ENCODE measurements around the gene MTHFR. TPM values are rescaled to one million over a fixed set of nuclear protein-coding genes. Genes with fewer than 3 reads are reported as not detected.

The MTHFR gene
- polyA plus RNA-seq, 1 donor from 2014 or later = 21.2 TPM

DNA sequence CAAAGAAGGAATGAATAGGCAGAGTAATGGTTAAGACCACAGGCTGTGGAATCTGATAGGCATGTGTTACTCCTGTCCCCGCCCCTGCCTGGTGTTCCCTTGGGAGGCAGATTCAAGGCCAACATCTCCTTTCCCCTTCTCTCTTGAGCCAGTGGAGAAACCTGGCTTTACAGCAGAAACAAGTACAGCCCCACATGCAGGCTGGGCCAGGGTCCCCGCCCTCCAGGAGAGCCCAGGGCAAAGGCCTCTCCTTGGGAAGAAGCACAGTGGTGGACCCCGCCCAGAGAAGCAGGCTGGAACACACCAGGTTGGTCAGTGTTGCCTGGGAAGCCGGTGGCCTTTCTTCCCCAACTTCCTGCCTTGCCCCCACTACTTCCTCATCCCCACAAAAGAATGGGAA is 36.9 kb downstream of the MTHFR start:
- Histone ChIP-seq H3K27ac (ENCODE audit: low read length) (no peak overlapping the region), H3K9ac (ENCODE audit: low read length) (no peak overlapping the region), H3K9me3 (ENCODE audit: low read length) (no peaks in the 10 kb centered on the region), H2AFZ (ENCODE audit: low read depth, low read length) (no peak overlapping the region), H3K27me3 (ENCODE audit: insufficient read depth, low read depth, low read length) (no peaks in the 10 kb centered on the region), H3K79me2 (replicated peaks; ENCODE audit: insufficient read depth, low read length) (no peaks in the 10 kb centered on the region), H3K4me3 (ENCODE audit: low read length) (no peak overlapping the region), H3F3A (ENCODE audit: insufficient read depth, low read length, poor library complexity, severe bottlenecking) (no peaks in the 10 kb centered on the region), H3K4me2 (ENCODE audit: low read length) (no peak overlapping the region), H3K36me3 (ENCODE audit: insufficient read depth, low read length) (no peaks in the 10 kb centered on the region), H4K20me1 (ENCODE audit: insufficient read depth) (no peaks in the 10 kb centered on the region), H3K9me2 (ENCODE audit: insufficient read depth, low read length) (no peaks in the 10 kb centered on the region)
- TF ChIP-seq, protein P1, sequence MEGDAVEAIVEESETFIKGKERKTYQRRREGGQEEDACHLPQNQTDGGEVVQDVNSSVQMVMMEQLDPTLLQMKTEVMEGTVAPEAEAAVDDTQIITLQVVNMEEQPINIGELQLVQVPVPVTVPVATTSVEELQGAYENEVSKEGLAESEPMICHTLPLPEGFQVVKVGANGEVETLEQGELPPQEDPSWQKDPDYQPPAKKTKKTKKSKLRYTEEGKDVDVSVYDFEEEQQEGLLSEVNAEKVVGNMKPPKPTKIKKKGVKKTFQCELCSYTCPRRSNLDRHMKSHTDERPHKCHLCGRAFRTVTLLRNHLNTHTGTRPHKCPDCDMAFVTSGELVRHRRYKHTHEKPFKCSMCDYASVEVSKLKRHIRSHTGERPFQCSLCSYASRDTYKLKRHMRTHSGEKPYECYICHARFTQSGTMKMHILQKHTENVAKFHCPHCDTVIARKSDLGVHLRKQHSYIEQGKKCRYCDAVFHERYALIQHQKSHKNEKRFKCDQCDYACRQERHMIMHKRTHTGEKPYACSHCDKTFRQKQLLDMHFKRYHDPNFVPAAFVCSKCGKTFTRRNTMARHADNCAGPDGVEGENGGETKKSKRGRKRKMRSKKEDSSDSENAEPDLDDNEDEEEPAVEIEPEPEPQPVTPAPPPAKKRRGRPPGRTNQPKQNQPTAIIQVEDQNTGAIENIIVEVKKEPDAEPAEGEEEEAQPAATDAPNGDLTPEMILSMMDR (IDR thresholded peaks at IDR 0.05; ENCODE audit: poor library complexity, severe bottlenecking) = no peak
- no peak for TF ChIP-seq POLR2AphosphoS5 (IDR thresholded peaks at IDR 0.05)
- TF ChIP-seq SMC3 (conservative IDR thresholded peaks at IDR 0.05; ENCODE audit: poor library complexity) = no peak
- TF ChIP-seq MXI1 (conservative IDR thresholded peaks at IDR 0.05; ENCODE audit: poor library complexity, severe bottlenecking) = no peak
- no peak for TF ChIP-seq EP300 (conservative IDR thresholded peaks at IDR 0.05; ENCODE audit: poor library complexity, severe bottlenecking)
- TF ChIP-seq TAF1 (IDR thresholded peaks at IDR 0.05; ENCODE audit: low read depth) = no peak
- TF ChIP-seq, protein P2, sequence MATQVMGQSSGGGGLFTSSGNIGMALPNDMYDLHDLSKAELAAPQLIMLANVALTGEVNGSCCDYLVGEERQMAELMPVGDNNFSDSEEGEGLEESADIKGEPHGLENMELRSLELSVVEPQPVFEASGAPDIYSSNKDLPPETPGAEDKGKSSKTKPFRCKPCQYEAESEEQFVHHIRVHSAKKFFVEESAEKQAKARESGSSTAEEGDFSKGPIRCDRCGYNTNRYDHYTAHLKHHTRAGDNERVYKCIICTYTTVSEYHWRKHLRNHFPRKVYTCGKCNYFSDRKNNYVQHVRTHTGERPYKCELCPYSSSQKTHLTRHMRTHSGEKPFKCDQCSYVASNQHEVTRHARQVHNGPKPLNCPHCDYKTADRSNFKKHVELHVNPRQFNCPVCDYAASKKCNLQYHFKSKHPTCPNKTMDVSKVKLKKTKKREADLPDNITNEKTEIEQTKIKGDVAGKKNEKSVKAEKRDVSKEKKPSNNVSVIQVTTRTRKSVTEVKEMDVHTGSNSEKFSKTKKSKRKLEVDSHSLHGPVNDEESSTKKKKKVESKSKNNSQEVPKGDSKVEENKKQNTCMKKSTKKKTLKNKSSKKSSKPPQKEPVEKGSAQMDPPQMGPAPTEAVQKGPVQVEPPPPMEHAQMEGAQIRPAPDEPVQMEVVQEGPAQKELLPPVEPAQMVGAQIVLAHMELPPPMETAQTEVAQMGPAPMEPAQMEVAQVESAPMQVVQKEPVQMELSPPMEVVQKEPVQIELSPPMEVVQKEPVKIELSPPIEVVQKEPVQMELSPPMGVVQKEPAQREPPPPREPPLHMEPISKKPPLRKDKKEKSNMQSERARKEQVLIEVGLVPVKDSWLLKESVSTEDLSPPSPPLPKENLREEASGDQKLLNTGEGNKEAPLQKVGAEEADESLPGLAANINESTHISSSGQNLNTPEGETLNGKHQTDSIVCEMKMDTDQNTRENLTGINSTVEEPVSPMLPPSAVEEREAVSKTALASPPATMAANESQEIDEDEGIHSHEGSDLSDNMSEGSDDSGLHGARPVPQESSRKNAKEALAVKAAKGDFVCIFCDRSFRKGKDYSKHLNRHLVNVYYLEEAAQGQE (IDR thresholded peaks at IDR 0.05; ENCODE audit: borderline replicate concordance) = no peak
- no peak for TF ChIP-seq EZH2 (IDR thresholded peaks at IDR 0.05; ENCODE audit: borderline replicate concordance, insufficient read depth, low read length, poor library complexity, severe bottlenecking)
- TF ChIP-seq RAD21 (conservative IDR thresholded peaks at IDR 0.05) = no peak

DNA sequence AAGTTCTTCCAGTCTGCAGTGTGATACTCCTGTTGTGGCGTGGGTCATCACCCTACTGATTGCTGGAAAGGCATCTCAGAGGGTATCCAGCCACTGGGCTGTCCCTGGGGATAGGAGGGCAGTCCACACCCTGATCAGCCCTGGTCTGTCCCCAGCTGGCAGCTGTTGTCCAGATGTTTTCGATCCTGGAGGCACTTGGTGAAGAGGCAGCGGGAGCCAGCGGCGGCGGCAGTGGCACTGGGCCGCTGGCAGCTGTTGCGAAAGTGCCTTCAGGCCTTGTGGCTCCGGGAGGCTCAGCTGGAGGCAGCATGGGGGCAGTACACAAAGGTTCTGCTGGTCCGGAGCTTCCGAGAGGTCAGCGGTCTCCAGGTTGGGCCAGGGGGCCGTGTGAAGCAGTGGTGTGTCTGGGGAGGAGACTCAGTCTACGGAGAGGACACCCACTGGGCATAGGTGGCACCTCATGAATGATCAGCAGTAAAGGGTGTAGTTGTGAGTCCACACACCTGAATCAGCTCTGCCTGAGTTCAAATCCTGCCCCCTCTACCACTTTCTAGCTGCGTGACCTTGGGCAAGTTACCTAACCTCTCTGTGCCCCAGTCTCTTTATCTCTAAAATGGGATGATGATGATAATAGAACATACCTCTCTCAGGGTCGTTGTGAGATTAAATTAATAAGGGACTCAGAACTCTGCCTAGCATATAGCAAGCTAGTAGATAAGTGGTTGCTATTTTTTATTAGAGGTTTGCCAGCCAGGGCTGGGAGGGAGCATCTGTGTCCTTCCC is 37.7 kb downstream of the MTHFR start:
- Histone ChIP-seq H3K9me2 (ENCODE audit: insufficient read depth, low read length) (no peaks in the 10 kb centered on the region), H3K4me2 (ENCODE audit: low read length) (no peak overlapping the region), H3K27me3 (ENCODE audit: insufficient read depth, low read depth, low read length) (no peaks in the 10 kb centered on the region), H3K79me2 (replicated peaks; ENCODE audit: insufficient read depth, low read length) (no peaks in the 10 kb centered on the region), H2AFZ (ENCODE audit: low read depth, low read length) (no peak overlapping the region), H3K9ac (ENCODE audit: low read length) (no peak overlapping the region), H3K9me3 (ENCODE audit: low read length) (no peaks in the 10 kb centered on the region), H3K4me3 (ENCODE audit: low read length) (no peak overlapping the region), H3F3A (ENCODE audit: insufficient read depth, low read length, poor library complexity, severe bottlenecking) (no peaks in the 10 kb centered on the region), H3K27ac (ENCODE audit: low read length) (no peak overlapping the region), H3K36me3 (ENCODE audit: insufficient read depth, low read length) (no peaks in the 10 kb centered on the region), H4K20me1 (ENCODE audit: insufficient read depth) (no peaks in the 10 kb centered on the region)
- TF ChIP-seq RAD21 (conservative IDR thresholded peaks at IDR 0.05) (no peak), TAF1 (IDR thresholded peaks at IDR 0.05; ENCODE audit: low read depth) (no peak), EZH2 (IDR thresholded peaks at IDR 0.05; ENCODE audit: borderline replicate concordance, insufficient read depth, low read length, poor library complexity, severe bottlenecking) (no peak), SMC3 (conservative IDR thresholded peaks at IDR 0.05; ENCODE audit: poor library complexity) (no peak), POLR2AphosphoS5 (IDR thresholded peaks at IDR 0.05) (no peak), EP300 (conservative IDR thresholded peaks at IDR 0.05; ENCODE audit: poor library complexity, severe bottlenecking) (no peak), MXI1 (conservative IDR thresholded peaks at IDR 0.05; ENCODE audit: poor library complexity, severe bottlenecking) (no peak)
- TF ChIP-seq, protein P2 (IDR thresholded peaks at IDR 0.05; ENCODE audit: borderline replicate concordance) = no peak
- TF ChIP-seq, protein P1 (IDR thresholded peaks at IDR 0.05; ENCODE audit: poor library complexity, severe bottlenecking) = no peak

Measured in neural cell (in vitro differentiated cells).